SK-N-SH (cell line): ENCODE data around the gene LLGL1. TPM values are rescaled to one million over a fixed set of nuclear protein-coding genes. Genes with fewer than 3 reads are reported as not detected.

Experiments used
- CTCF ChIA-PET: fragments of 300-600, 350-600 bp; formaldehyde crosslinking; extraction: SDS; loops from one replicate; lab custom pipeline; 2021; lab: Yijun Ruan, JAX
- POLR2A ChIA-PET: fragments of 350-600 bp; sonication (Branson Sonifier 250); formaldehyde crosslinking; extraction: SDS; loops from one replicate; lab custom pipeline; 2020; ENCODE audit warnings: antibody characterized with exemption, inconsistent platforms; lab: Yijun Ruan, JAX
- DNase-seq: peaks from one replicate; pipeline ENCODE4 v3.0.0; 2012
- H2AFZ ChIP-seq: fragments of 200-600 bp; sonication (generic); 2 replicates; pipeline ENCODE4 v1.8.1; 2016; ENCODE audit warnings: antibody characterized with exemption, mild to moderate bottlenecking, low read depth
- H3F3A ChIP-seq: fragments of 200-600 bp; sonication (generic); replicated peaks from 2 replicates; pipeline ENCODE3; 2016; ENCODE audit warnings: antibody characterized with exemption, mild to moderate bottlenecking; ENCODE audit not compliant: insufficient read depth
- H3K27ac ChIP-seq, 2 experiments: fragments of 200-500 bp in 1 of 2; fragments of 200-600 bp in 1 of 2; sonication (Bioruptor generic) in 1 of 2; sonication (generic), shearing (Covaris generic) in 1 of 2; 2 replicates each; pipeline versions ENCODE4 v1.5.1 to v1.6.1; 2014 to 2016; ENCODE audit warnings: low read depth in 2 of 2, inconsistent platforms in 1 of 2, low read length in 1 of 2, mild to moderate bottlenecking in 1 of 2, mixed read lengths in 1 of 2
- H3K27me3 ChIP-seq: fragments of 200-600 bp; sonication (generic), shearing (Covaris generic); 2 replicates; pipeline ENCODE4 v1.6.1; 2016; ENCODE audit warnings: mixed run types; ENCODE audit not compliant: insufficient read depth
- H3K36me3 ChIP-seq, 2 experiments: fragments of 200-500 bp in 1 of 2; fragments of 200-600 bp in 1 of 2; sonication (Bioruptor generic) in 1 of 2; sonication (generic) in 1 of 2; replicated peaks in 1 of 2; 2 replicates each; pipeline versions ENCODE3 to v1.5.1; 2014 to 2016; ENCODE audit warnings: low read length in 1 of 2, mild to moderate bottlenecking in 1 of 2; ENCODE audit not compliant: insufficient read depth in 2 of 2, control insufficient read depth in 1 of 2
- H3K4me1 ChIP-seq, 2 experiments: fragments of 200-500 bp in 1 of 2; fragments of 200-600 bp in 1 of 2; sonication (Bioruptor generic) in 1 of 2; sonication (generic), shearing (Covaris generic) in 1 of 2; 2 replicates each; pipeline versions ENCODE4 v1.5.1 to v1.6.1; 2014 to 2016; ENCODE audit warnings: low read depth in 1 of 2, low read length in 1 of 2, mixed run types in 1 of 2; ENCODE audit not compliant: insufficient read depth in 2 of 2, control insufficient read depth in 1 of 2
- H3K4me2 ChIP-seq: fragments of 200-600 bp; sonication (generic), shearing (Covaris generic); 2 replicates; pipeline ENCODE4 v1.6.1; 2017; ENCODE audit warnings: mixed run types
- H3K4me3 ChIP-seq, 2 experiments: fragments of 200-500 bp in 1 of 2; fragments of 200-600 bp in 1 of 2; sonication (Bioruptor generic) in 1 of 2; sonication (generic), shearing (Covaris generic) in 1 of 2; 2 replicates each; pipeline versions ENCODE4 v1.5.1 to v1.8.1; 2014 to 2016; ENCODE audit warnings: low read depth in 2 of 2, inconsistent platforms in 1 of 2, low read length in 1 of 2, mild to moderate bottlenecking in 1 of 2, mixed read lengths in 1 of 2, moderate library complexity in 1 of 2
- H3K79me2 ChIP-seq: fragments of 200-600 bp; sonication (generic); 2 replicates; pipeline ENCODE4 v1.8.1; 2017; ENCODE audit warnings: mild to moderate bottlenecking; ENCODE audit not compliant: insufficient read depth
- H3K9ac ChIP-seq: fragments of 200-600 bp; sonication (generic); 2 replicates; pipeline ENCODE4 v1.6.1; 2017; ENCODE audit warnings: mixed run types
- H3K9me2 ChIP-seq: fragments of 200-600 bp; sonication (generic); 2 replicates; pipeline ENCODE4 v1.6.1; 2017; ENCODE audit warnings: mixed run types
- H3K9me3 ChIP-seq: fragments of 200-600 bp; sonication (generic); 2 replicates; pipeline ENCODE4 v1.6.1; 2017; ENCODE audit warnings: mixed run types, mild to moderate bottlenecking, moderate library complexity
- H4K20me1 ChIP-seq: fragments of 200-600 bp; sonication (generic); 2 replicates; pipeline ENCODE4 v1.6.1; 2017; ENCODE audit warnings: mild to moderate bottlenecking, mixed run types; ENCODE audit not compliant: insufficient read depth
- CHD2 ChIP-seq: fragments of 150-350 bp; IDR thresholded peaks from 2 replicates; pipeline ENCODE4 v1.6.1; 2018; ENCODE audit warnings: low read length; ENCODE audit not compliant: partially characterized antibody
- CTCF ChIP-seq: fragments of 200-600 bp; sonication (generic); IDR thresholded peaks from 2 replicates; pipeline ENCODE4 v1.6.1; 2017; ENCODE audit warnings: antibody characterized with exemption, mild to moderate bottlenecking, moderate library complexity
- FOXJ3 ChIP-seq: sonication (generic); formaldehyde crosslinking; IDR thresholded peaks from 2 replicates; pipeline ENCODE4 v1.5.1; 2020; ENCODE audit warnings: mild to moderate bottlenecking, missing genetic modification reagents
- FOXM1 ChIP-seq: IDR thresholded peaks from 2 replicates; pipeline ENCODE4 v1.4.0; 2012; ENCODE audit warnings: low read depth, mild to moderate bottlenecking
- GABPA ChIP-seq: IDR thresholded peaks from 2 replicates; pipeline ENCODE4 v1.4.0; 2012; ENCODE audit warnings: low read depth, mild to moderate bottlenecking
- JUND ChIP-seq: IDR thresholded peaks from 2 replicates; pipeline ENCODE4 v1.4.0; 2012
- MAX ChIP-seq: IDR thresholded peaks from 2 replicates; pipeline ENCODE4 v1.4.0; 2012; ENCODE audit warnings: low read depth
- MEF2A ChIP-seq: IDR thresholded peaks from 2 replicates; pipeline ENCODE4 v1.4.0; 2012; ENCODE audit warnings: low read depth, borderline replicate concordance
- MXI1 ChIP-seq: IDR thresholded peaks from 2 replicates; pipeline ENCODE4 v1.6.1; 2012; ENCODE audit warnings: mild to moderate bottlenecking, low read depth, low read length, improper control_type of control experiment
- NFIC ChIP-seq: IDR thresholded peaks from 2 replicates; pipeline ENCODE4 v1.4.0; 2012; ENCODE audit warnings: borderline replicate concordance
- PBX3 ChIP-seq: IDR thresholded peaks from 2 replicates; pipeline ENCODE4; 2012
- POLR2AphosphoS5 ChIP-seq: IDR thresholded peaks from 2 replicates; pipeline ENCODE4 v1.6.1; 2012; ENCODE audit warnings: low read depth, low read length
- RAD21 ChIP-seq: IDR thresholded peaks from 2 replicates; pipeline ENCODE4 v1.6.1; 2012; ENCODE audit warnings: mild to moderate bottlenecking, low read length
- SIN3A ChIP-seq: IDR thresholded peaks from 2 replicates; pipeline ENCODE4 v1.6.1; 2012; ENCODE audit warnings: low read depth, mild to moderate bottlenecking, low read length, moderate library complexity, borderline replicate concordance
- TAF1 ChIP-seq: IDR thresholded peaks from 2 replicates; pipeline ENCODE4 v1.6.1; 2012; ENCODE audit warnings: low read depth, mild to moderate bottlenecking, low read length, moderate library complexity, borderline replicate concordance
- TCF12 ChIP-seq: IDR thresholded peaks from 2 replicates; pipeline ENCODE4 v1.4.0; 2012
- TEAD4 ChIP-seq: IDR thresholded peaks from 2 replicates; pipeline ENCODE4 v1.4.0; 2012; ENCODE audit warnings: mild to moderate bottlenecking, borderline replicate concordance; ENCODE audit not compliant: insufficient read depth
- USF1 ChIP-seq: IDR thresholded peaks from 2 replicates; pipeline ENCODE4 v1.4.0; 2012; ENCODE audit warnings: low read depth, borderline replicate concordance
- USF2 ChIP-seq: fragments of 150-350 bp; IDR thresholded peaks from 2 replicates; pipeline ENCODE4 v1.6.1; 2017; ENCODE audit warnings: antibody characterized with exemption, low read length, low read depth, borderline replicate concordance
- YY1 ChIP-seq: IDR thresholded peaks from 2 replicates; pipeline ENCODE4 v1.4.0; 2012; ENCODE audit warnings: low read depth, mild to moderate bottlenecking
- WGBS: methylation state at CpG from one replicate; pipeline ENCODE4 v1.1.6; 2017; ENCODE audit warnings: low lambda C conversion rate; 5-methylcytosine and 5-hydroxymethylcytosine counted together
- polyA plus RNA-seq, 3 experiments: library from polyadenylated mRNA; depleted of rRNA; stranded (reverse); fragments of >200 nt; gene quantifications; 2 replicates each; pipeline ENCODE4 v1.2.3, GENCODE V29; 2012
- TF ChIP-seq, protein P1 (sequence below): fragments of 150-350 bp; IDR thresholded peaks from 2 replicates; pipeline ENCODE4 v1.6.1; 2016; ENCODE audit warnings: mild to moderate bottlenecking, low read depth, low read length

Gene LLGL1
- polyA plus RNA-seq, 1 of the 3 experiments (the other 2 are of a cell fraction), result 31.4 TPM

- ChIA-PET CTCF (interaction anchor here (1.4 to 2.8 kb wide), 2 partner anchors 31 to 46 kb away, joined by 3 to 14 read pairs; no protein-coding TSS in a partner anchor), POLR2A (no interaction called here)
- peaks cover 78% of the 10 kb centered on the region for H3K79me2 ChIP-seq
- H3K27me3 ChIP-seq, result no peaks in the 10 kb centered on the region
- peaks cover 74% of the 10 kb centered on the region for H4K20me1 ChIP-seq
- H3K9me2 ChIP-seq, result no peaks in the 10 kb centered on the region
- peak overlapping the region; percentile 65 to 84 for H3K4me3 ChIP-seq
- H3K4me1 ChIP-seq, result peaks cover 17 to 68% of the 10 kb centered on the region in 2 experiments
- peak overlapping the region; percentile 98 for H3K4me2 ChIP-seq
- TF ChIP-seq POLR2AphosphoS5 (0 out of 2 replicates have a peak, but pooled peaks have one; percentile 20), MXI1 (no peak)
- peak overlapping the region; percentile 96 to 98 for H3K27ac ChIP-seq
- no peak overlapping the region for H2AFZ ChIP-seq
- H3K9me3 ChIP-seq, result no peaks in the 10 kb centered on the region
- DNase-seq, result no peak
- H3F3A ChIP-seq, result peaks cover 56% of the 10 kb centered on the region
- 30% methylated on average over 1 of the region's 1 CpG for WGBS
- peaks cover 6 to 7% of the 10 kb centered on the region in 2 experiments for H3K36me3 ChIP-seq
- H3K9ac ChIP-seq, result peak overlapping the region; percentile 93
These were observed 38.8 kb upstream of the LLGL1 start for GRCh38 chr17:18186627-18186982.

DNA sequence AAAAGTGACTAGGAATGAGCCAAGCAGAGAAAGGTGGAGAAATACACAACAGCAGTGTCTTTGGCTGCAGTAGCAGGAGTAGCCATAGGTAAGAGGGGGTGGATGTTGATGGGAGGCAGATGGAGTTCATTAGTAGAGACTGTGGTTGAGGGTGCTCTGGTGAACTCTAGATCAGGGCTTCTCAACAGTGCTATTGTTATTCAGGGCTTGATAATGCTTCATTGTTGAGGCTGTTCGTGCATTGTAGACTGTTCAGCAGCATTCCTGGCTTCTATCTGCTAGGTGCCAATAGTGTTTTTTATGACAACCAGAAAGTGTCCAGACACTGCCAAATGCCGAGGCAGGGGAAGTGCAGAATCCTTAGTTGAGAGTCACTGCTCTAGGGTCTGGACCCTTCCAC is 38.2 kb upstream of the LLGL1 start:
- Histone ChIP-seq H3K27me3 (no peaks in the 10 kb centered on the region), H2AFZ (no peak overlapping the region), H3K9ac (peak overlapping the region; percentile 93; the same call in 1 of the 2 replicates), H3K27ac (peak overlapping the region; percentile 96 to 98), H3K4me3 (peak overlapping the region; percentile 65 to 84), H3K9me2 (no peaks in the 10 kb centered on the region), H3F3A (peaks cover 50% of the 10 kb centered on the region), H3K9me3 (no peaks in the 10 kb centered on the region), H3K79me2 (peaks cover 85% of the 10 kb centered on the region), H3K36me3 (peaks cover 6 to 7% of the 10 kb centered on the region in 2 experiments), H3K4me1 (peaks cover 15 to 69% of the 10 kb centered on the region in 2 experiments), H3K4me2 (peak overlapping the region; percentile 98), H4K20me1 (peaks cover 81% of the 10 kb centered on the region)
- WGBS, result 33% methylated on average over 2 of the region's 2 CpGs
- CTCF ChIA-PET, result interaction anchor here (2.8 kb wide), 1 partner anchor 30 kb away, joined by 14 read pairs; no protein-coding TSS in a partner anchor
- POLR2A ChIA-PET, result no interaction called here
- peak; percentile 61 for DNase-seq
- TF ChIP-seq USF2 (no peak), SIN3A (no peak; the same call in 1 of the 2 replicates), MAX (no peak), FOXJ3 (CRISPR knock-in tag) (no peak), RAD21 (peak; percentile 17; the same call in 1 of the 2 replicates), TAF1 (no peak), CHD2 (no peak), NFIC (no peak), GABPA (no peak), CTCF (no peak), TCF12 (peak; percentile 87), TEAD4 (peak; percentile 11; the same call in 1 of the 2 replicates), USF1 (no peak), PBX3 (peak; percentile 70), FOXM1 (no peak), YY1 (no peak), JUND (no peak; the same call in 1 of the 2 replicates), MEF2A (no peak)
- TF ChIP-seq, protein P1, sequence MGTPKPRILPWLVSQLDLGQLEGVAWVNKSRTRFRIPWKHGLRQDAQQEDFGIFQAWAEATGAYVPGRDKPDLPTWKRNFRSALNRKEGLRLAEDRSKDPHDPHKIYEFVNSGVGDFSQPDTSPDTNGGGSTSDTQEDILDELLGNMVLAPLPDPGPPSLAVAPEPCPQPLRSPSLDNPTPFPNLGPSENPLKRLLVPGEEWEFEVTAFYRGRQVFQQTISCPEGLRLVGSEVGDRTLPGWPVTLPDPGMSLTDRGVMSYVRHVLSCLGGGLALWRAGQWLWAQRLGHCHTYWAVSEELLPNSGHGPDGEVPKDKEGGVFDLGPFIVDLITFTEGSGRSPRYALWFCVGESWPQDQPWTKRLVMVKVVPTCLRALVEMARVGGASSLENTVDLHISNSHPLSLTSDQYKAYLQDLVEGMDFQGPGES, result no peak
